ENCODE results near the gene ZNF454.

The ZNF454 gene

DNA sequence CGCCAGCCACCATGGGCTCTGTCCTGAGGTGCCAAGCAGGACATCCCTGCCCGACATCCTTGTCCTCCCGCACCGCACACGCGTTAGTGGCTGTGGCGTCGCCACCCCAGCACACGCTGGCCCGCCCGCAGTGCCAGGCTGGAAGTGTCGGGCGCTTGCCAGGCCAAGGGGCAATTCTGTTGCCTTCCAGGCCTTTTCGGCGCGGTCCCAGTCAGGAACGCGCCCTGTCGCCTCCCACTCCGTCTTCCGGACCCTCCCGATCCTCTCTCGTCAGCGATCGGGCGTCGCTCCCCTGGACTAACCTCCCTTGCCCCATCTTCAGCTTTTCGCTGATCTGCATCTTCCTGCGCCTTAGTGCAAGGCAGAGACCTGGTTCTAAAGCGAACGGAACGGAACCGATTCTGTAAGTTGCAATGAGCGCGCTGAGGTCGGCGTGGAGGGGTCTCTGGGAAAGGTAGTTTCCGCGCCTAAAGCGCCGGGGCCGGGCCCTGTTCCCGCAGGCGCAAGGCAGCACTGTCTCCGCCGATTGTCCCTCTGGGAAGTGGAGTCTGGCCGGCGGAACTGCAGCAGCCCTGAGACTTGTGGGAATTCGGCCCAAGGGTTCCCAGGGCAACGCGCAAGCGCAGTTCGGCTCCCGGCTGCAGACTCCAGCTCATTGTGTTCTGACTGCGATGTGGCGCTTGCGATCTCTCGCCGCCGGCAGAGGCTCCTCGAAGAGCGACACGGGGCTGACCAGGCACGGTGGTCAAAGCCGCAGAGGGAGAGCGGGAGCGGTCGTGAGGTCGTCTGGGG is at the start of gene ZNF454:
Gene ZNF454 (plus strand): TSS at position 630 of the 792 bp plus-strand sequence. CDS start 1,594 bp downstream, outside the sequence.
- Mint-ChIP-seq H3K4me1 (no peaks in the 10 kb centered on the region), H3K27ac (no peak within 1 kb of the TSS), H3K9me3 (peaks cover 55 to 81% of the 10 kb centered on the region in 2 donors), H3K4me3 (no peak within 1 kb of the TSS), H3K27me3 (peaks cover 26% of the 10 kb centered on the region)
- DNase-seq (no peak), ATAC-seq (no peak)

DNA sequence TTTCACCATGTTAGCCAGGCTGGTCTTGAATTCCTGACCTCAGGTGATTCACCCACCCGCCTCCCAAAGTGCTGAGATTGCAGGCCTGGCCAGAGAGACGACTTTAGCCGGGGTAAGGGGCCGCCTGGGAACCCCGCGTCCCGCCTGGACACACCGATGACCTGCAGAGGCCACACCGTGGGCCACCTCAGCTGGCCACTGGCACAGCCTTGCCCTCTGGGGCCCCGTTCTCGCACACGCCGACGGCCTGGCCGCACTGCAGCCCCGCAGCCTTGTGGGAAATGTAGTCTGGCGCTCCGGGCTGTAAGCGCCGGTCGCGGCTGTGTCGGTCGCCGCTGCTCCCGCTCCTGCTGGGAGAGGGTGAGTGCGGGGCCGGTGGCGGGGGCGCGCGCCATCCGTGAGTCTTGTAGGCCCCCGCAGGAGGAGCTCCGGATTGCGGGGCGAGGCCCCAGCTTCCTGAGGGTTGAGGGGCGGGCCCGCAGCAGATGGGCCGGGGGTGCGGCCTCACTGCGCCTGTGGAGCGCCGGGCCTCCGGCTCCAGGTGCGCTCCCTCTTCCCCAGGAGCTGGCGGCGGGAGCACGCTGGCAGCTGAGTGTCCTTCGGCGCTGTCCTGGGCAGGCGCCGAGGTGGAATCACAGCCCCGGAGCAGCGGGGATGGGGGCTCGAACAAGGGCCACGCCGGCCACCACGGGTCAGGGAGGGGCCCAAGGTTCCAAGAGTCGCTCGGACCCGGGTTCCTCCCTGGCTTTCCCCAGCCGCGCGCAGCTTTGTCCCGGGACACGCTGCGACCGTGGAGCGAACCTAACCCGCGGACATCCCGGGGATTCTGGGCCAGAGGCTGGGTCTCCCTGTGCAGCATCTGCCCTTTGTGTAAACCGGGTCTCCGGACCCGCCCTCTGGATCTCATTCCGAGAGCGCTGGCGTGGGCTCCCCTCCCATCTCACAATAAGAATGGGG is 45.1 kb upstream of the ZNF454 start, which contains the start of gene ZFP2:
Gene ZFP2 (plus strand): TSS at position 299 of the 957 bp plus-strand sequence. CDS start 35,401 bp downstream, outside the sequence.
- H3K9me3 Mint-ChIP-seq: peaks cover 21 to 29% of the 10 kb centered on the region in 2 donors

DNA sequence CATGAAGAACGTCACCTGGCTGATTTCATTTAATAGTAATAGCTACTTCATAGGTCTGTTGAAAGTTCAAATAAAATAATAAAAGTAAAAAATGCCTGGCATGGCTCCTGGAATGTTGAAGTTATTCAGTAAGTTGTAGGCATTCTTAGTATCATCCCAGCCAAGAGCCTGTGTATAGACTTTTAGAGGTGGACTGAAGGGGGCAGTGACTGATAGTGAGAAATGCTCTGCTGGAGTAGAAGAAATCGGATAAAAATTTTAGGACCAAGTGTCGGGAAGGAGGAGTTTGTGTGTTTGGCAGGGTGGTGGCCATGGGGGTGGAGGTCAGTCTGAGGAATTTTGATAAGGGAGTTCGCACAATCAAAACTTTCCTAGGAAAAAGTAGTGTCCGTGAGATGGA is 41.7 kb upstream of the ZNF454 start:
- DNase-seq (no peak), ATAC-seq (no peak)
- peaks cover 29 to 34% of the 10 kb centered on the region in 2 donors for H3K9me3 Mint-ChIP-seq
- H3K4me3 Mint-ChIP-seq: no peak overlapping the region
- H3K27me3 Mint-ChIP-seq: no peaks in the 10 kb centered on the region
- H3K4me1 Mint-ChIP-seq: no peaks in the 10 kb centered on the region
- no peak overlapping the region for H3K27ac Mint-ChIP-seq

More for the DNA sequence above, 45.1 kb upstream of the ZNF454 start, which contains the start of gene ZFP2:
- peak within 1 kb of the TSS; percentile 34 to 76 for H3K27ac Mint-ChIP-seq
- ATAC-seq (peak; percentile 91), DNase-seq (peak; percentile 35 to 52)
- H3K4me3 Mint-ChIP-seq: peak within 1 kb of the TSS; percentile 81 to 85
- no peaks in the 10 kb centered on the region for H3K27me3 Mint-ChIP-seq
- H3K4me1 Mint-ChIP-seq: no peaks in the 10 kb centered on the region

DNA sequence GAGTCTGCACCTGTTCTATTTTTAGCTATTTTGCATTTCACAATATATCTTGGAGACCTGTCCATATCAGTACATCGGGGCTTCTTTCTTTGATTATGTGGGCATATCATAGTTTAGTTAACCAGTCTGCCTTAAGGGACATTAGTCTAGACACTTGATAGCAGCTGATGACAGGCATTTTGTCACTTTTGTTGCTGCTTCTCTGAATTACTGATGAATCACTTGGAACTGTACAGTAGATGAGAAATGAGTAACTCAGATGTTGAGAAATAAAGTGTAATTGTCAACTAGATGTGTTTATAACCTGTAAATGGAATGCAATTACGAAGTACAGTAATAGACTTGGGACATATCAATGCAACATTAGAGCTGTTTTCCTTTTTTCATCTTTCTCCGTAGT is 38.1 kb upstream of the ZNF454 start:
- Mint-ChIP-seq H3K9me3 (peaks cover 21 to 40% of the 10 kb centered on the region in 2 donors), H3K4me1 (no peaks in the 10 kb centered on the region), H3K4me3 (no peak overlapping the region), H3K27ac (no peak overlapping the region), H3K27me3 (no peaks in the 10 kb centered on the region)
- ATAC-seq (no peak), DNase-seq (no peak)

DNA sequence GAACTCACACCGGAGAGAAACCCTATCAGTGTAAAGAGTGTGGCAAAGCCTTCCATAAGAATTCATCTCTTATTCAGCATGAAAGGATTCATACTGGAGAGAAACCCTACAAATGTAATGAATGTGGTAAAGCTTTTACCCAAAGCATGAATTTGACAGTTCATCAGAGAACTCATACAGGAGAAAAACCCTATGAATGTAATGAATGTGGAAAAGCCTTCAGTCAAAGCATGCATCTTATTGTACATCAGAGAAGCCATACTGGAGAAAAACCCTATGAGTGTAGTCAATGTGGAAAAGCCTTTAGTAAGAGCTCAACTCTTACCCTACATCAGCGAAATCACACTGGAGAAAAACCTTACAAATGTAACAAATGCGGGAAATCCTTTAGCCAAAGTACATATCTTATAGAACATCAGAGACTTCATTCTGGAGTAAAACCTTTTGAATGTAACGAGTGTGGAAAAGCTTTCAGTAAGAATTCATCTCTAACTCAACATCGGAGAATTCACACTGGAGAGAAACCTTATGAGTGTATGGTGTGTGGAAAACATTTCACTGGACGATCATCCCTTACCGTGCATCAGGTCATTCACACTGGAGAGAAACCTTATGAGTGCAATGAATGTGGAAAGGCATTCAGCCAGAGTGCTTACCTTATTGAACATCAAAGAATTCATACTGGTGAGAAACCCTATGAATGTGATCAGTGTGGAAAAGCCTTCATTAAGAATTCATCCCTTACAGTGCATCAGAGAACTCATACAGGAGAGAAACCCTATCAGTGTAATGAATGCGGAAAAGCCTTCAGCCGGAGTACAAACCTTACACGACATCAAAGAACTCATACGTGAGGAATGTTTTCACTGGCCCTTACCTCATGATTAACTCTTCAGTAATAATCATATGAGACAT is 8.9 kb upstream of the ZNF454 start:
- H3K9me3 Mint-ChIP-seq: peaks cover 61 to 85% of the 10 kb centered on the region in 2 donors
- no peak for DNase-seq
- no peak overlapping the region for H3K4me3 Mint-ChIP-seq
- H3K27ac Mint-ChIP-seq: no peak overlapping the region
- H3K4me1 Mint-ChIP-seq: no peaks in the 10 kb centered on the region
- H3K27me3 Mint-ChIP-seq: no peaks in the 10 kb centered on the region
- no peak for ATAC-seq

DNA sequence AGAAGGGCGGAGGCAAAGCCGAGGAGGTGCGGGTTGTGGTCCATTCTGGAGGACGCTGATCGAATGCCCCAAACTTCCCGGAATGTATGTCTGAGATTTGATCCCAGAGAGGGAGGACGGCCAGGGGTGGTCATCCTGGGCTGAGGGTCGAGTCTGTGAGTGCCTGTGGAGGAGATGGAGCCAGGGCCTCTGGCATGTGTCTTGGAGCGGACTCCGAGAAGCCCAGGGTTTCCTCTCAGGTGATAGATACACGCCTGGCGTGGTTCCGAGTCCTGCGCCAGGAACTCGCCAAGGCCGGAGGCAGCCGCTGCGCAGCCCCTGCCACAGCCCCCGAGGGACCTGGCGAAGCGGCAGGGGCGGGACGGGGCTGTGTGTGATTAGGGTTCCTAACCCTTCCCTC is 363 bp downstream of the ZNF454 start:
- Mint-ChIP-seq H3K4me1 (no peaks in the 10 kb centered on the region), H3K4me3 (no peak overlapping the region), H3K27me3 (peaks cover 26% of the 10 kb centered on the region), H3K9me3 (peaks cover 52 to 79% of the 10 kb centered on the region in 2 donors), H3K27ac (no peak overlapping the region)
- no peak for DNase-seq
- ATAC-seq: no peak

DNA sequence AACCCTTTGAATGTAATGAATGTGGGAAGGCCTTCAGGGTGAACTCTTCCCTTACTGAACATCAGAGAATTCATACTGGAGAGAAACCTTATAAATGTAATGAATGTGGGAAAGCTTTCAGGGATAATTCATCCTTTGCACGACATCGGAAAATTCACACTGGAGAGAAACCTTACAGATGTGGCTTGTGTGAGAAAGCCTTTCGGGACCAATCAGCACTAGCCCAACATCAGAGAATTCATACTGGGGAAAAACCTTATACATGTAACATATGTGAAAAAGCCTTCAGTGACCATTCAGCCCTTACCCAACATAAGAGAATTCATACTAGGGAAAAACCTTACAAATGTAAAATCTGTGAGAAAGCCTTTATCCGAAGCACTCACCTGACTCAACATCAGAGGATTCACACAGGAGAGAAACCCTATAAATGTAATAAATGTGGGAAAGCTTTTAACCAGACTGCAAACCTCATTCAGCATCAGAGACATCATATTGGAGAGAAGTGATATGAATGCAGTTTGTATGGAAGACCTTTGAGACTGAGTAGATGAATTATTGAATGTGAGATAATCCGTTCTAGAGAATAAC is 24.6 kb downstream of the ZNF454 start:
- H3K4me3 Mint-ChIP-seq: no peak overlapping the region
- H3K9me3 Mint-ChIP-seq: peaks cover 65 to 83% of the 10 kb centered on the region in 2 donors
- DNase-seq: no peak

DNA sequence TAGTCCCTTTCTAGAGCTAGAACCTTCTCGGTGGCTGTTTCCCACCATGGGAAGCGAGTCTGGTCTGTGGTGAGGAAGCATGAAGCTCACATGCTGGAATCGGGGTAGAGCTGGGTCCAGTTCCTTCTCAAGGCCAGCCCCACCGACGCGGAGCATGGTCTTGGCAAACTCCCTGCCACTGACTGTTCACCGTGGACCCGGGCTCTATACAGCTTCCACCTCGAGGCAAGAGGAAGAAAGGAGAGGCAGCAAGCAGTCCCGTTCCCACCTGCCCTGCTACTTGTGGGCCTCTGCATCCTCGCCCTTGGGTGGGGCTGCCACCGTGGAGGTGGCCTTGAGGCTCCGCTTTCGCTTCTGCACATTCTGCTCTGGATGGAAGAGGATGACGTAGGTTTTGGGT is 40.4 kb downstream of the ZNF454 start:
- Mint-ChIP-seq H3K4me3 (no peak overlapping the region), H3K27me3 (no peaks in the 10 kb centered on the region), H3K9me3 (peaks cover 34 to 88% of the 10 kb centered on the region in 2 donors), H3K27ac (no peak overlapping the region), H3K4me1 (no peaks in the 10 kb centered on the region)
- no peak for DNase-seq
- no peak for ATAC-seq

More for the DNA sequence above, 24.6 kb downstream of the ZNF454 start:
- Mint-ChIP-seq H3K4me1 (no peaks in the 10 kb centered on the region), H3K27me3 (no peaks in the 10 kb centered on the region), H3K27ac (no peak overlapping the region)
- ATAC-seq: no peak

DNA sequence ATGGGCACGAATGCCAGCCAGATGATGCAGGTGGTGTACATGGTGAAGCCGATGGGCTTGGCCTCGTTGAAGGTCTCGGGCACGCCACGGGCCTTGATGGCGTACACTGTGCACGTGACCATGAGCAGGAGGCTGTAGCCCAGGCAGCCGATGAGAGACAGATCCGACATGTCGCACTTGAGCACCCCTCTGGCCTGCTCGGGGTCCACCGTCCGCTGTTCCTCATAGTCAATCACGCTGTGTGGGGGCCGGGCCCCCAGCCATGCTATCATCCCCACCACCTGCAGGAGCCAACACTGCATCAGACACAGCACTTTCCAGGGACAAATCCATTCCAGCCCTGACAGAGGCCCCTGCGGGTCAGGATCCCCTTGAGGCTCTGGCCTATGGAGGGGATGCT is 41.9 kb downstream of the ZNF454 start:
- H3K9me3 Mint-ChIP-seq: peaks cover 31 to 81% of the 10 kb centered on the region in 2 donors
- no peak for DNase-seq
- no peak for ATAC-seq
- H3K27ac Mint-ChIP-seq: no peak overlapping the region
- H3K27me3 Mint-ChIP-seq: no peaks in the 10 kb centered on the region
- H3K4me1 Mint-ChIP-seq: no peaks in the 10 kb centered on the region
- H3K4me3 Mint-ChIP-seq: no peak overlapping the region

DNA sequence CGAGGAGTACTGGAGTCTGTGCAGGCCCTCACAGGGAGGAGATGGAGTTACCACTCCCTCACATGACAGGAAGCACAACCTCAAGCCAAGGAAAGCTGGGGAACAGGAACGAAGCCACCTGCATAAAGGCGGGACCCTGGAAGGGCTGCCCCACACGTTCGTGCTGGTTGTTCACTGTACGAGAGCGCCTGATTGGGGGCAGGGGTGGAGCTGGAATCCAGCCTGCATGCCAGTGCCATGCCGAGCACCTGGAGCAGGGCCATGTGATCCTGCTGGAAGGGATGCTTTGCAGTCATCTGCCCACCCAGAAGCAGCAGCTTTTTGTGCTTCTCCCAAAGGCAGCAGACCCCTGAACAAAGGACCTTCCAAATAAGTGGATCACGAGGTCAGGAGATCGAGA is 42.7 kb downstream of the ZNF454 start:
- H3K4me3 Mint-ChIP-seq: no peak overlapping the region
- no peaks in the 10 kb centered on the region for H3K4me1 Mint-ChIP-seq
- H3K27ac Mint-ChIP-seq: no peak overlapping the region
- DNase-seq (no peak), ATAC-seq (no peak)
- H3K27me3 Mint-ChIP-seq: no peaks in the 10 kb centered on the region
- H3K9me3 Mint-ChIP-seq: peaks cover 26 to 79% of the 10 kb centered on the region in 2 donors

DNA sequence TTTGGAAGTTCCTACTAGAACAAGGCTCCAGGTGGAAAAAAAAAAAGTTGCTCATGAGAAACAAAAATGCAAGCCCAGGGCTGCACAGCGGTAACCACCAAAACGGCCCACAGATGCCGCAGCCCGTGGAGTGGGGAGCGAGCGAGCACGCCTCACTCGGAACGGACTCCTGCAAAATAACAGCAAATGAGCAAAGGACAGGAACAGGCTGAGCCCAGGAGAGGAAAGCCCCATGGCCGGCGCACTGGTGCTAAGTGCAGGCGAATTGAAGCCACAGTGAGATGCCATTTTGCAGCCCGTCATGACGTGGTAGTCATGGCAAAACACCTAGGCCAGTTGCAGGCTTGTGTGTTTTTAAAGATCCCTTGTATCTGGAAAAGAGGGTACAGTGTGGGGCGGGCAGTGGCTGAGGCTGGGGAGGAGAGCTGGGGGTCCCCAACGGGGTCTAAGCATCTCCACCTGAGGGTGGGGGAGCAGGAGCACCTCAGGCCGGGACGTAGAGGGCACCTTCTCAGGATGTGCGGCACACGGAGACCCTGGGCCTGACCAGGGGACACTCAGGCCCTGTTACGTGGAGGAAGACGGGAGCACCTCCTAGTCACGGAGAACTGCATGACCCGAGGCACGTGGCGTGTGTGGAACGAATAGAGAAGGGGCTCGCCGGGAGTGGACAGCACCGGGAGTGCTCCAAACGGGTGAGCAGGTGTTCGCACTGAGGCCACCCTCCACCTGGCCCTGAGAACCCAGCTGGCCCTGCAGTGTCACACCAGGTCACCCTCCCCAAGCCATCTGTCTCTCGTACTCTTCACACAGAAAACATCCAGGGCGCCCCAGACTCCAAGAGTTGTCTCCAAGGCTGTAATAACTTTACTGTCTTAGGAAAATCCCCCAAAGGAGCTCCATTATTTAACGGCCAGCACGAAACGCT is 43.4 kb downstream of the ZNF454 start:
- Mint-ChIP-seq H3K4me3 (no peak overlapping the region), H3K27ac (no peak overlapping the region), H3K4me1 (no peaks in the 10 kb centered on the region), H3K9me3 (peaks cover 22 to 76% of the 10 kb centered on the region in 2 donors), H3K27me3 (no peaks in the 10 kb centered on the region)
- no peak for ATAC-seq
- DNase-seq: no peak

DNA sequence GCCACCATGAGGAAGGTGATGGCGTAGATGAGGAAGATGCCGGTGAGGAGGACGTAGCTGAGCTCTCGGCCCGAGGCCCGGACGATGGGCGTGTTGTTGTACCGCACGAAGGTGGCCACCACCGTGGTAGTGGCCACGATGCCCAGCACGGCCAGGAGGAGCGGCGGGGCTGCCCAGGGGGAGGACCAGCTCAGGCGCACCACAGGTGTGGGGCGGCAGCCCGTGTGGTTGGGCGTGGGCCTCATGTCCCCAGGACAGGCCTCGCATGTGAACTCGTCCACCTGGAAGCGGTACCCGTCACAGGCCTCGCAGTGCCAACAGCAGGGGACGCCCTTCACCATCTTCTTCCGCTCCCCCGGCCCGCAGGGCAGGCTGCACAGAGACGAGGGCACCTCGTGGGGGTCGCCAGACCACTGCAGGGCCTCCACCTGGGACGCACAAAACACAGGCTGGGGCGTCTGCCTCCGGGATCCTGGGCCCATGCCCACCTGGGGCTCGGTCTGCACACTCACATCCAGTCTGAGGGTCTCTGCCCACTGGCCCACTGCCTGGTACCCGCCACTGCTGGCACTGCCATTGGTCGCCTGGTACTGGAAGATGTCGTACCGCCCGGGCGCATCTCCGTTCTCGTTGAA is 45.4 kb downstream of the ZNF454 start:
- ATAC-seq (no peak), DNase-seq (no peak)
- H3K27me3 Mint-ChIP-seq: peaks cover under 1% of the 10 kb centered on the region
- peaks cover 12 to 67% of the 10 kb centered on the region in 2 donors for H3K9me3 Mint-ChIP-seq
- peak overlapping the region in 1 of 2 donors; percentile 93 for H3K27ac Mint-ChIP-seq
- no peaks in the 10 kb centered on the region for H3K4me1 Mint-ChIP-seq
- no peak overlapping the region for H3K4me3 Mint-ChIP-seq

DNA sequence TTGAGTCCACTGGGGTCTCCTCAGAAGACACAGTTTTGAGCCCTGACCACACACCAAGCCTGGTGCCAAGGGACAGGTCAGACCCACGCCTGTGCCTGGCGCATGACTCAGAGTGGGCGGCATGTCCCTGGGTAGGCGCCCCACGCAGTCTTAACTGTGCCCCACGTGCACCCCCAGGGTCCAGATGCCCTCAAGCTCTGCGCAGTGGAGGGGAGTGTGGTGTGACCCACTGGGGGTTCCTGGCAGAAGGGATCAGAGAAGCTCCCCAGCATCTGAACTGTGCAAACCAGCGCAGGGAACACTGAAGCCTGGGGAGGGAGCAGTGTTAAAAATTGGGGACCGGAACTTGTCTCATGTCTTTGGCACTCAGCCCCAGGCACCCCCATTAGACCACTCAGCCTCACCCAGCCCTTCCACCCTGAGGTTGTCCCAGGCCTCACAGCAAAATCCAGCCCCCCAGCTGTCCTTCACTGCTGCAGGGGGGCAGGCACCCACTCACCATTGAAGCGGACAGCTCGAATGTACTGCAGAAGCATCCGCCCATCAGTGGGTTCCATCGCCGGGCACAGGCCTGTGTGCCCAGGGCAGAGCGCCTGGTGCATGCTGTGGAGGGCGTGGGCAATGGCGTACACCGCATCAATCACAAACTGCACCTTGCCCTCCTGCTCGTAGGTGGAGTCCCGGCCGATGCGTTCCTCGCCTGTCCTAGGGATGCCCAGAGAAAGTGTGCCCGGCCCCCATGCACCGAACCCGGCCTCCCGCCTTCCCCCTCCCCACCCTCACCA is 47.6 kb downstream of the ZNF454 start:
- Mint-ChIP-seq H3K9me3 (peaks cover 8 to 45% of the 10 kb centered on the region in 2 donors), H3K27ac (no peak overlapping the region), H3K27me3 (peaks cover 22% of the 10 kb centered on the region), H3K4me3 (no peak overlapping the region), H3K4me1 (peaks cover 5% of the 10 kb centered on the region)
- ATAC-seq (no peak), DNase-seq (no peak)

Measured in stimulated activated naive CD8-positive, alpha-beta T cell treated with anti-CD3 and anti-CD28 coated beads, Interleukin-15, amount 100 ng/mL, for 72 hours (primary cell).